Body of pancreas (tissue), 4 donors: ENCODE data around the gene NCBP1. TPM values are rescaled to one million over a fixed set of nuclear protein-coding genes. Genes with fewer than 3 reads are reported as not detected.

Experiments used
- ATAC-seq: fragments of 150-250 bp; one replicate; pipeline ENCODE4 v1.9.1; 2016
- DNase-seq, 4 donors: peaks; one replicate each; pipeline ENCODE4 v3.0.0-alpha.2; 2019
- H3K27ac ChIP-seq, 4 donors: fragments of 200-600 bp; sonication (generic); 1 replicate in 3 of 4; 2 replicates in 1 of 4; pipeline versions ENCODE4 v1.5.1 to v1.6.1; 2016 to 2019; ENCODE audit warnings: mild to moderate bottlenecking in 1 of 4, mixed read lengths in 1 of 4, moderate library complexity in 1 of 4
- H3K27me3 ChIP-seq, 2 donors: fragments of 200-600 bp; sonication (generic); one replicate each; pipeline ENCODE4 v1.6.0; 2016; ENCODE audit warnings: mild to moderate bottlenecking in 1 of 2
- H3K36me3 ChIP-seq, 2 donors: fragments of 200-600 bp; sonication (generic); replicated peaks in 1 of 2; 2 replicates each; pipeline ENCODE4 v1.5.1; 2016; ENCODE audit warnings: low read depth in 2 of 2; ENCODE audit not compliant: insufficient read depth in 1 of 2
- H3K4me1 ChIP-seq: fragments of 200-600 bp; sonication (generic); one replicate; pipeline ENCODE4 v1.6.0; 2016
- H3K4me3 ChIP-seq, 2 donors: fragments of 200-600 bp; sonication (generic); 1 replicate in 1 of 2; 2 replicates in 1 of 2; pipeline ENCODE4 v1.5.1; 2016 to 2019
- H3K9me3 ChIP-seq, 3 donors: fragments of 200-600 bp; sonication (generic); 1 replicate in 2 of 3; 2 replicates in 1 of 3; pipeline ENCODE4 v1.5.1; 2016
- CTCF ChIP-seq, 7 experiments: fragments of 450-650 bp in 4 of 7; fragments of 200-600 bp in 3 of 7; sonication (generic) in 3 of 7; IDR thresholded peaks; one replicate each; pipeline ENCODE4 v1.5.1; 2016 to 2019; ENCODE audit warnings: antibody characterized with exemption in 7 of 7
- POLR2A ChIP-seq, 3 donors: fragments of 450-650 bp; IDR thresholded peaks; one replicate each; pipeline ENCODE4 v1.6.1; 2016; ENCODE audit warnings: antibody characterized with exemption in 3 of 3, mild to moderate bottlenecking in 2 of 3
- WGBS, 2 donors: methylation state at CpG; one replicate each; pipeline ENCODE4 v1.1.5; 2017; 5-methylcytosine and 5-hydroxymethylcytosine counted together
- intact Hi-C: fragments of 100-400 bp; cut with DNase I; formaldehyde crosslinking; loops from one replicate; pipeline ENCODE4 v1.15.1; 2023
- total RNA-seq, 2 donors: library from RNA; depleted of rRNA; stranded (reverse); fragments of >200 nt; gene quantifications; one replicate each; pipeline ENCODE4 v1.1.0, GENCODE V29; 2016

NCBP1 gene
- total RNA-seq, 2 donors from 2014 or later = 11.4 to 14.5 TPM

- no peaks in the 10 kb centered on the region for H3K9me3 ChIP-seq
- intact Hi-C loops = no loop called here
- ATAC-seq (no peak), DNase-seq (no peak)
- no peak for TF ChIP-seq POLR2A (IDR thresholded peaks at IDR 0.05)
- no peak for TF ChIP-seq CTCF (IDR thresholded peaks at IDR 0.05)
- no peak overlapping the region for H3K27ac ChIP-seq
- no peaks in the 10 kb centered on the region for H3K4me1 ChIP-seq
- H3K27me3 ChIP-seq = no peaks in the 10 kb centered on the region
- H3K4me3 ChIP-seq = no peak overlapping the region
- WGBS, 2 donors = 87 to 92% methylated on average over 3 of the region's 3 CpGs
- peaks cover 16 to 36% of the 10 kb centered on the region in 2 donors for H3K36me3 ChIP-seq
Observed at GRCh38 chr9:97665742-97666141, 32.1 kb downstream of the NCBP1 start.

- intact Hi-C loops = no loop called here
- Histone ChIP-seq H3K4me1 (no peaks in the 10 kb centered on the region), H3K4me3 (no peak overlapping the region), H3K9me3 (no peaks in the 10 kb centered on the region), H3K27me3 (no peaks in the 10 kb centered on the region), H3K36me3 (peaks cover 16 to 40% of the 10 kb centered on the region in 2 donors), H3K27ac (no peak overlapping the region)
- ATAC-seq (no peak), DNase-seq (no peak)
- TF ChIP-seq POLR2A (IDR thresholded peaks at IDR 0.05) (no peak), CTCF (IDR thresholded peaks at IDR 0.05) (no peak)
- WGBS, 2 donors = 80% methylated on average over 5 of the region's 5 CpGs
Observed at GRCh38 chr9:97666907-97667686, 33.5 kb downstream of the NCBP1 start.

- Histone ChIP-seq H3K4me3 (no peak overlapping the region), H3K27ac (no peak overlapping the region), H3K4me1 (no peaks in the 10 kb centered on the region), H3K27me3 (no peaks in the 10 kb centered on the region), H3K36me3 (peaks cover 16 to 41% of the 10 kb centered on the region in 2 donors), H3K9me3 (no peaks in the 10 kb centered on the region)
- ATAC-seq = no peak
- 92 to 94% methylated on average over 3 of the region's 3 CpGs for WGBS, 2 donors
- no peak for TF ChIP-seq POLR2A (IDR thresholded peaks at IDR 0.05)
- no peak for DNase-seq
- intact Hi-C loops = no loop called here
Observed at GRCh38 chr9:97668485-97668884, 34.9 kb downstream of the NCBP1 start.

- no peak for ATAC-seq
- Histone ChIP-seq H3K4me3 (no peak overlapping the region), H3K9me3 (no peaks in the 10 kb centered on the region), H3K36me3 (peaks cover 0 to 46% of the 10 kb centered on the region in 2 donors), H3K27ac (no peak overlapping the region), H3K4me1 (no peaks in the 10 kb centered on the region), H3K27me3 (no peaks in the 10 kb centered on the region)
- no peak for DNase-seq
- intact Hi-C loops = no loop called here
- whole genome bisulfite sequencing, 2 donors = 75 to 77% methylated on average over 3 of the region's 3 CpGs
- TF ChIP-seq POLR2A (IDR thresholded peaks at IDR 0.05) = no peak
- no peak for TF ChIP-seq CTCF (IDR thresholded peaks at IDR 0.05)
Observed at GRCh38 chr9:97670586-97670985, 37.0 kb downstream of the NCBP1 start.

GRCh38 chr9:97672403-97672802 is 38.8 kb downstream of the NCBP1 start:
- 85 to 91% methylated on average over 3 of the region's 3 CpGs for WGBS, 2 donors

More at GRCh38 chr9:97672403-97672802, 38.8 kb downstream of the NCBP1 start:
- Histone ChIP-seq H3K36me3 (peaks cover 0 to 39% of the 10 kb centered on the region in 2 donors), H3K9me3 (no peaks in the 10 kb centered on the region), H3K4me1 (no peaks in the 10 kb centered on the region), H3K4me3 (no peak overlapping the region), H3K27me3 (no peaks in the 10 kb centered on the region), H3K27ac (no peak overlapping the region)
- DNase-seq (no peak), ATAC-seq (no peak)
- TF ChIP-seq POLR2A (IDR thresholded peaks at IDR 0.05) (no peak), CTCF (IDR thresholded peaks at IDR 0.05) (no peak)
- intact Hi-C loops = no loop called here
